Measurements from ENCODE around the gene RAMACL. TPM values are rescaled to one million over a fixed set of nuclear protein-coding genes. Genes with fewer than 3 reads are reported as not detected.

RAMACL gene
- total and polyA plus RNA-seq, 2 of the 13 experiments (the other 11 are each of a cell fraction or from before 2014, with no cell fraction given), result 0.09 to 0.29 TPM

GRCh38 chr6:166612471-166612881 is 26.0 kb upstream of the RAMACL start:
- ATAC-seq (peak; percentile 28; the same call in 1 of the 3 replicates), DNase-seq (ENCODE audit: low spot score) (no peak), FAIRE-seq (no peak)
- no peak for TF ChIP-seq ZNF576 (CRISPR knock-in tag; IDR thresholded peaks at IDR 0.05)
- TF ChIP-seq SAP130 (CRISPR knock-in tag; IDR thresholded peaks at IDR 0.05; ENCODE audit: low read depth), result no peak
- no peak for TF ChIP-seq ZNF263 (CRISPR knock-in tag; IDR thresholded peaks at IDR 0.05)
- no peak for TF ChIP-seq GABPA (IDR thresholded peaks at IDR 0.05; ENCODE audit: low read depth, low read length)
- TF ChIP-seq GABPA (CRISPR knock-in tag; IDR thresholded peaks at IDR 0.05; ENCODE audit: low read depth), result no peak
- TF ChIP-seq SSRP1 (CRISPR knock-in tag; IDR thresholded peaks at IDR 0.05), result no peak
- no peak for TF ChIP-seq HOXA9 (CRISPR knock-in tag; IDR thresholded peaks at IDR 0.05; ENCODE audit: borderline replicate concordance)
- TF ChIP-seq ZNF121 (CRISPR knock-in tag; IDR thresholded peaks at IDR 0.05), result no peak
- TF ChIP-seq ZNF839 (CRISPR knock-in tag; IDR thresholded peaks at IDR 0.05; ENCODE audit: borderline replicate concordance), result no peak
- no peak for TF ChIP-seq CBFB (CRISPR knock-in tag; IDR thresholded peaks at IDR 0.05)
- no peak overlapping the region for H3K27ac ChIP-seq (ENCODE audit: extremely low read length, insufficient read depth, low read length)
- H3K4me1 ChIP-seq (ENCODE audit: insufficient read depth, low read length), result no peaks in the 10 kb centered on the region
- H3K36me3 ChIP-seq (replicated peaks in 1 of 2; ENCODE audit: control insufficient read depth in 1 of 2, insufficient read depth in 2 of 2, low read length in 2 of 2), result no peaks in the 10 kb centered on the region
- H4K20me1 ChIP-seq (ENCODE audit: insufficient read depth, low read length), result no peaks in the 10 kb centered on the region
- no peak overlapping the region for H3K4me3 ChIP-seq (replicated peaks in 1 of 3; ENCODE audit: insufficient read depth in 1 of 3, low read depth in 2 of 3, low read length in 3 of 3)
- no peak overlapping the region for H3K9ac ChIP-seq (ENCODE audit: insufficient read depth, low read depth, low read length)
- no peak overlapping the region for H3K4me2 ChIP-seq (ENCODE audit: low read depth, low read length)
- intact Hi-C loops (cut with micrococcal nuclease; ENCODE audit: unreplicated experiment) (no loop called here), in situ Hi-C loops (cut with HindIII; ENCODE audit: extremely low pct_ligation_motif_present, low pct_unique_long_range_greater_than_20kb) (no loop called here)
- ChIA-PET POLR2A (no interaction called here), CTCF (ENCODE audit: low intra/inter-chr PET ratio, low total read pairs) (no interaction called here)
- H3K9me3 ChIP-seq (ENCODE audit: low read length), result no peaks in the 10 kb centered on the region
- 33% methylated on average over 7 of the region's 11 CpGs for WGBS (ENCODE audit: low lambda C conversion rate)
- no TSS peak for BruUV-seq (replicated peaks)
- H3K79me2 ChIP-seq (ENCODE audit: insufficient read depth, low read length), result no peaks in the 10 kb centered on the region
- no peak overlapping the region for H2AFZ ChIP-seq (ENCODE audit: low read length)
- peaks cover 5 to 72% of the 10 kb centered on the region in 2 experiments for H3K27me3 ChIP-seq (ENCODE audit: control insufficient read depth in 1 of 2, insufficient read depth in 2 of 2, low read length in 2 of 2)

DNA sequence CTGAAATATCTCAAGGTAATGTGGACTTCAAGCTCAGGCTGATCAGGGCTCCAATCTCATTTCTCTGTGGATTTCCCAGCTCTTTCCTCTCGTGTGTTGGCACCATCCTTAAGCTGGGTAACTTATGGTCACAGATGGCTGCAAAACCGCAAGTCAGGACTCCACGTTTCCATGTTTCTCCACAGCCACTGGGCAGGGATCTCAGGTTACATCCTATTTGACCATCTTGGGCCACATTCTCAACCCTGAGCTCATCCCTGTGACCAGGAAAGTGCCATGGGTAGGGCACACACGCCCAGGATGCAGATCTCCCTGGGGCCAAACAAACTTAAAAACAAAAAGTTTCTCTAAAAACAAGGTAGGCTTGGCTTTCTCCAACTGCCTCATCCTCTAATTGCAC is 25.2 kb upstream of the RAMACL start:
- H3K36me3 ChIP-seq (replicated peaks in 1 of 2; ENCODE audit: control insufficient read depth in 1 of 2, insufficient read depth in 2 of 2, low read length in 2 of 2), result no peaks in the 10 kb centered on the region
- H3K4me3 ChIP-seq (replicated peaks in 1 of 3; ENCODE audit: insufficient read depth in 1 of 3, low read depth in 2 of 3, low read length in 3 of 3), result no peak overlapping the region
- no peak for DNase-seq (ENCODE audit: low spot score)
- H3K27ac ChIP-seq (ENCODE audit: extremely low read length, insufficient read depth, low read length), result no peak overlapping the region
- ChIA-PET CTCF (ENCODE audit: low intra/inter-chr PET ratio, low total read pairs) (no interaction called here), POLR2A (no interaction called here)
- no peaks in the 10 kb centered on the region for H3K4me1 ChIP-seq (ENCODE audit: insufficient read depth, low read length)
- H3K4me2 ChIP-seq (ENCODE audit: low read depth, low read length), result no peak overlapping the region
- 0% methylated on average over 4 of the region's 4 CpGs for WGBS (ENCODE audit: low lambda C conversion rate)
- no peak for ATAC-seq
- H3K79me2 ChIP-seq (ENCODE audit: insufficient read depth, low read length), result no peaks in the 10 kb centered on the region
- no peak overlapping the region for H3K9ac ChIP-seq (ENCODE audit: insufficient read depth, low read depth, low read length)
- in situ Hi-C loops (cut with HindIII; ENCODE audit: extremely low pct_ligation_motif_present, low pct_unique_long_range_greater_than_20kb) (no loop called here), intact Hi-C loops (cut with micrococcal nuclease; ENCODE audit: unreplicated experiment) (no loop called here)
- BruUV-seq (replicated peaks), result no TSS peak
- no peak for FAIRE-seq
- no peaks in the 10 kb centered on the region for H3K9me3 ChIP-seq (ENCODE audit: low read length)
- H3K27me3 ChIP-seq (ENCODE audit: control insufficient read depth in 1 of 2, insufficient read depth in 2 of 2, low read length in 2 of 2), result peaks cover 5 to 66% of the 10 kb centered on the region in 2 experiments
- no peaks in the 10 kb centered on the region for H4K20me1 ChIP-seq (ENCODE audit: insufficient read depth, low read length)
- no peak overlapping the region for H2AFZ ChIP-seq (ENCODE audit: low read length)
- TF ChIP-seq MXD3 (CRISPR knock-in tag; IDR thresholded peaks at IDR 0.05), result no peak
- TF ChIP-seq ZFP62 (CRISPR knock-in tag; IDR thresholded peaks at IDR 0.05), result no peak
- no peak for TF ChIP-seq YEATS2 (CRISPR knock-in tag; IDR thresholded peaks at IDR 0.05; ENCODE audit: borderline replicate concordance)
- no peak for TF ChIP-seq SNAPC2 (CRISPR knock-in tag; IDR thresholded peaks at IDR 0.05)
- no peak for TF ChIP-seq MZF1 (CRISPR knock-in tag; IDR thresholded peaks at IDR 0.05; ENCODE audit: borderline replicate concordance)
- TF ChIP-seq JUNB (CRISPR knock-in tag; IDR thresholded peaks at IDR 0.05; ENCODE audit: borderline replicate concordance), result no peak
- TF ChIP-seq ZNF616 (CRISPR knock-in tag; IDR thresholded peaks at IDR 0.05; ENCODE audit: low read depth), result no peak

Data from HepG2 (cell line).